ENCODE data around the gene OGDH. TPM values are rescaled to one million over a fixed set of nuclear protein-coding genes. Genes with fewer than 3 reads are reported as not detected.
A peak's percentile ranks its signal among the peaks of the same experiment; 100 is the strongest.

Gene OGDH
- polyA plus RNA-seq, 3 donors, result 41.0 to 74.1 (median 49.9) TPM

DNA sequence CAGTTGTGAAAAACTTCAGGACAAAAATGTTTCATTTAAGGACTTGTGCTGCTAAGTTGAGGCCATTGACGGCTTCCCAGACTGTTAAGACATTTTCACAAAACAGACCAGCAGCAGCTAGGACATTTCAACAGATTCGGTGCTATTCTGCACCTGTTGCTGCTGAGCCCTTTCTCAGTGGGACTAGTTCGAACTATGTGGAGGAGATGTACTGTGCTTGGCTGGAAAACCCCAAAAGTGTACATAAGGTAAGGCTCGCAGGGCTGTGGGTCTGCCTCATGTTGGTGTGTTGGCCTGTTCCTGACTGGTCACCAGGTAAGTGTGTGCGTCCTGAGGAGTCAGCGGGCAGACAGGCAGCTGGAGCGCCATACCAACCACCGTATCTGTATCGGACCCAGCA, 17.9 kb downstream of the OGDH start:
- no peak overlapping the region for H3K4me3 Mint-ChIP-seq
- H3K4me1 ChIP-seq (ENCODE audit: control insufficient read depth in 1 of 2, insufficient read depth in 2 of 2, low read length in 2 of 2), result peaks cover 39 to 52% of the 10 kb centered on the region in 2 donors
- peak overlapping the region in 5 of 7 donors; percentile 15 to 100 (median 48) for H3K27ac Mint-ChIP-seq
- 98% methylated on average over 8 of the region's 9 CpGs for WGBS (ENCODE audit: insufficient coverage)
- H3K4me3 ChIP-seq (replicated peaks in 1 of 3; ENCODE audit: low read depth in 2 of 3, low read length in 3 of 3), result no peak overlapping the region
- peaks cover 3 to 8% (median 5%) of the 10 kb centered on the region in 7 donors for H3K9me3 Mint-ChIP-seq
- no peaks in the 10 kb centered on the region for H4K20me1 ChIP-seq (ENCODE audit: insufficient read depth, low read length)
- no peaks in the 10 kb centered on the region for H3K27me3 ChIP-seq (ENCODE audit: control insufficient read depth in 2 of 2, insufficient read depth in 2 of 2, low read length in 2 of 2)
- peaks cover 49% of the 10 kb centered on the region for H3K4me1 Mint-ChIP-seq
- peaks cover 0 to 3% of the 10 kb centered on the region in 2 donors for H3K9me3 ChIP-seq (replicated peaks in 1 of 2; ENCODE audit: control insufficient read depth in 1 of 2, insufficient read depth in 1 of 2, low read length in 2 of 2)
- no peak overlapping the region for H3K4me2 ChIP-seq (replicated peaks; ENCODE audit: extremely low read depth, low read length, poor library complexity, severe bottlenecking)
- H3K27me3 Mint-ChIP-seq (ENCODE audit: low read depth in 3 of 3), result peaks cover 0 to 4% (median 0%) of the 10 kb centered on the region in 3 donors
- H3K27ac ChIP-seq (ENCODE audit: low read depth in 1 of 2, low read length in 2 of 2), result peak overlapping the region in 1 of 2 donors; percentile 34
- peaks cover 88% of the 10 kb centered on the region for H3K79me2 ChIP-seq (ENCODE audit: insufficient read depth, low read length)
- intact Hi-C loops (cut with micrococcal nuclease), result no loop called here
- peaks cover 30 to 46% of the 10 kb centered on the region in 2 donors for H3K36me3 ChIP-seq (replicated peaks in 1 of 2; ENCODE audit: control insufficient read depth in 1 of 2, insufficient read depth in 2 of 2, low read length in 2 of 2)
- TF ChIP-seq, protein P1, sequence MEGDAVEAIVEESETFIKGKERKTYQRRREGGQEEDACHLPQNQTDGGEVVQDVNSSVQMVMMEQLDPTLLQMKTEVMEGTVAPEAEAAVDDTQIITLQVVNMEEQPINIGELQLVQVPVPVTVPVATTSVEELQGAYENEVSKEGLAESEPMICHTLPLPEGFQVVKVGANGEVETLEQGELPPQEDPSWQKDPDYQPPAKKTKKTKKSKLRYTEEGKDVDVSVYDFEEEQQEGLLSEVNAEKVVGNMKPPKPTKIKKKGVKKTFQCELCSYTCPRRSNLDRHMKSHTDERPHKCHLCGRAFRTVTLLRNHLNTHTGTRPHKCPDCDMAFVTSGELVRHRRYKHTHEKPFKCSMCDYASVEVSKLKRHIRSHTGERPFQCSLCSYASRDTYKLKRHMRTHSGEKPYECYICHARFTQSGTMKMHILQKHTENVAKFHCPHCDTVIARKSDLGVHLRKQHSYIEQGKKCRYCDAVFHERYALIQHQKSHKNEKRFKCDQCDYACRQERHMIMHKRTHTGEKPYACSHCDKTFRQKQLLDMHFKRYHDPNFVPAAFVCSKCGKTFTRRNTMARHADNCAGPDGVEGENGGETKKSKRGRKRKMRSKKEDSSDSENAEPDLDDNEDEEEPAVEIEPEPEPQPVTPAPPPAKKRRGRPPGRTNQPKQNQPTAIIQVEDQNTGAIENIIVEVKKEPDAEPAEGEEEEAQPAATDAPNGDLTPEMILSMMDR (IDR thresholded peaks at IDR 0.05), result no peak
- DNase-seq, result no peak
- no peak overlapping the region for H3K9ac ChIP-seq (ENCODE audit: insufficient read depth, low read length, poor library complexity, severe bottlenecking)
- no peak overlapping the region for H2AFZ ChIP-seq (ENCODE audit: insufficient read depth, low read depth, low read length, poor library complexity, severe bottlenecking)
- peaks cover 55 to 64% of the 10 kb centered on the region in 2 donors for H3K36me3 Mint-ChIP-seq

DNA sequence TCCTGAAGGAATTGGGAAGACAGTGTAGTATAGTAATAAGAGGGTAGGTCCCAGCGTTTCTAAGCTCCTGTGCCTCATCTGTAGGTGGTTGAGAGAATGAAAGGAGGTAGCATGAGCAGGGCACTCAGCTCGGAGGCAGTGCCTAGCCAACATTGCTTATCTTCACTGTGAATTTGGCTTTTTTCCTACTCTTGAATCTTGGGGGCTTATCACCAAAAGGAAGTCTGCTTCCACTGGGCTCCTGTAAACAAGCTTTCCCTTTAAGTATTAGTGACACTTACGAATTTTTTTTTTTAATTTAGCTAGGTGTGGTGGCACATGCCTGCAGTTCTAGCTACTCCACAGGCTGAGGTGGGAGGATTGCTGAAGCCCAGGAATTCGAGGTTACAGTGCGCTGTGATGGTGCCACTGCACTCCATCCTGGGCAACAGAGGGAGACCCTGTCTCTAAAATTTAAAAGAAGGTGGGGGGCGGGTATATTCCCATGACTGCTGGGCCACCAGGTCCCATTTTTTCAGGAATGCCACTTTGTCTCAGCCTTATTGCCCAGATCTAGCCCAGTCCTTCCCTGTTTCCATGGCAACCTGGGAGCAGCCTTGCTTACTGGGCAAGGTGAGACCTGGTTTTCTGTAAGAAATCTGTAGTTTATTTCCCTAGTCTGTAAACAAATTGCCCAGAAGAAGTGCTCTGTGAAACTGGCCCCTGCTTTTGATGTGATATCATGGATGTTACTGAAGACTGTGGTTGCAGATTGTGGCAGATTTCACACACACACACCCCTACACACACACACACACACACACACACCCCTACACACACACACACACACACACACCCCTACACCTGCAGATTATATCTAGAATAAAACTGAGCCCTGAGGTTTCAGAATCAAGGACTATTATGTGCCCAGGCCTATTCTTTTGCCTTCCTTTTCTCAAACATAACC, 19.4 kb downstream of the OGDH start:
- peak overlapping the region in 1 of 2 donors; percentile 65 for H3K27ac ChIP-seq (ENCODE audit: low read depth in 1 of 2, low read length in 2 of 2)
- peaks cover 29 to 43% of the 10 kb centered on the region in 2 donors for H3K36me3 ChIP-seq (replicated peaks in 1 of 2; ENCODE audit: control insufficient read depth in 1 of 2, insufficient read depth in 2 of 2, low read length in 2 of 2)
- no peak for DNase-seq
- Mint-ChIP-seq H3K4me3 (no peak overlapping the region), H3K4me1 (peaks cover 49% of the 10 kb centered on the region), H3K27ac (peak overlapping the region in 6 of 7 donors; percentile 9 to 78 (median 64)), H3K36me3 (peaks cover 54 to 69% of the 10 kb centered on the region in 2 donors), H3K27me3 (ENCODE audit: low read depth in 3 of 3) (peaks cover 0 to 4% (median 0%) of the 10 kb centered on the region in 3 donors), H3K9me3 (peaks cover 3 to 8% (median 5%) of the 10 kb centered on the region in 7 donors)
- peaks cover 78% of the 10 kb centered on the region for H3K79me2 ChIP-seq (ENCODE audit: insufficient read depth, low read length)
- intact Hi-C loops (cut with micrococcal nuclease), result no loop called here
- peaks cover 44 to 52% of the 10 kb centered on the region in 2 donors for H3K4me1 ChIP-seq (ENCODE audit: control insufficient read depth in 1 of 2, insufficient read depth in 2 of 2, low read length in 2 of 2)
- no peaks in the 10 kb centered on the region for H4K20me1 ChIP-seq (ENCODE audit: insufficient read depth, low read length)
- H3K9ac ChIP-seq (ENCODE audit: insufficient read depth, low read length, poor library complexity, severe bottlenecking), result no peak overlapping the region
- H3K9me3 ChIP-seq (replicated peaks in 1 of 2; ENCODE audit: control insufficient read depth in 1 of 2, insufficient read depth in 1 of 2, low read length in 2 of 2), result peaks cover 0 to 3% of the 10 kb centered on the region in 2 donors
- WGBS (ENCODE audit: insufficient coverage), result 92% methylated on average over 4 of the region's 6 CpGs
- TF ChIP-seq, protein P1 (IDR thresholded peaks at IDR 0.05), result no peak
- H3K27me3 ChIP-seq (ENCODE audit: control insufficient read depth in 2 of 2, insufficient read depth in 2 of 2, low read length in 2 of 2), result no peaks in the 10 kb centered on the region
- H2AFZ ChIP-seq (ENCODE audit: insufficient read depth, low read depth, low read length, poor library complexity, severe bottlenecking), result no peak overlapping the region
- no peak overlapping the region for H3K4me3 ChIP-seq (replicated peaks in 1 of 3; ENCODE audit: low read depth in 2 of 3, low read length in 3 of 3)
- H3K4me2 ChIP-seq (replicated peaks; ENCODE audit: extremely low read depth, low read length, poor library complexity, severe bottlenecking), result no peak overlapping the region

All from CD14-positive monocyte (primary cell).